GM23338 (cell line): ENCODE data around the gene SRGAP2C.
"Not testable (repeated sequence)": the region's sequence is repeated elsewhere in the genome, so short reads cannot be mapped to it uniquely, and the experiment has no call there.

ENCODE experiments used
- JUNB ChIP-seq: IDR thresholded peaks from one replicate; pipeline ENCODE4 v1.6.1; 2016; ENCODE audit warnings: antibody characterized with exemption; ENCODE audit not compliant: unreplicated experiment
- TF ChIP-seq, protein P1 (sequence below), 2 experiments: fragments of 200-600 bp in 1 of 2; sonication (generic) in 1 of 2; conservative IDR thresholded peaks; 2 replicates each; pipeline versions ENCODE4 v1.5.1 to v1.6.1; 2016 to 2017; ENCODE audit warnings: antibody characterized with exemption in 2 of 2, low read depth in 2 of 2, mild to moderate bottlenecking in 2 of 2, moderate library complexity in 1 of 2

DNA sequence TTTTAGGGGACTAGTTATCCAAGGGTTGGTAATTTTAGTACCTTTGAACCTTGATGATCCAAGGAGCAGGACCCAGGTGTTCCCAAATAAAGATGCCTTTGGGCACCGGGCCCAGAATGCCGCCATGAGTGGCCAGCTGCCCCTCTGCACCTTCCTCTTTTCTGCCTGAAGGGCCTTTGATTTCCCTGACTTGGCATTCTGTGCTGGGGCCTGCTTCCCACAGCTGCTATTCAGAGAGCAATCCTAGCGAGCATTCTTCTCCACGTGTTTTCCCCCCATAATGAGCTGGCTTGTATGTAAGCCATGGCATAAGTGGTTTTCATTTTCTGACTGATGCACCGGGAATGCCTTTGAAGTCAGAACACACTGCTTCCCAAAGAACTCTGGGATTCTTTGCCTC lies 184.1 kb downstream of the SRGAP2C start:
- TF ChIP-seq, protein P1, sequence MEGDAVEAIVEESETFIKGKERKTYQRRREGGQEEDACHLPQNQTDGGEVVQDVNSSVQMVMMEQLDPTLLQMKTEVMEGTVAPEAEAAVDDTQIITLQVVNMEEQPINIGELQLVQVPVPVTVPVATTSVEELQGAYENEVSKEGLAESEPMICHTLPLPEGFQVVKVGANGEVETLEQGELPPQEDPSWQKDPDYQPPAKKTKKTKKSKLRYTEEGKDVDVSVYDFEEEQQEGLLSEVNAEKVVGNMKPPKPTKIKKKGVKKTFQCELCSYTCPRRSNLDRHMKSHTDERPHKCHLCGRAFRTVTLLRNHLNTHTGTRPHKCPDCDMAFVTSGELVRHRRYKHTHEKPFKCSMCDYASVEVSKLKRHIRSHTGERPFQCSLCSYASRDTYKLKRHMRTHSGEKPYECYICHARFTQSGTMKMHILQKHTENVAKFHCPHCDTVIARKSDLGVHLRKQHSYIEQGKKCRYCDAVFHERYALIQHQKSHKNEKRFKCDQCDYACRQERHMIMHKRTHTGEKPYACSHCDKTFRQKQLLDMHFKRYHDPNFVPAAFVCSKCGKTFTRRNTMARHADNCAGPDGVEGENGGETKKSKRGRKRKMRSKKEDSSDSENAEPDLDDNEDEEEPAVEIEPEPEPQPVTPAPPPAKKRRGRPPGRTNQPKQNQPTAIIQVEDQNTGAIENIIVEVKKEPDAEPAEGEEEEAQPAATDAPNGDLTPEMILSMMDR (conservative IDR thresholded peaks at IDR 0.05; ENCODE audit: low read depth in 2 of 2) = not testable (repeated sequence)
- not testable (repeated sequence) for TF ChIP-seq JUNB
